HUES48 (cell line): ENCODE data around the gene ADAMTS16.

ENCODE experiments used
- H3K27ac ChIP-seq: one replicate; pipeline ENCODE4 v1.7.0; 2013; ENCODE audit warnings: low read depth, low read length, inconsistent platforms
- H3K27me3 ChIP-seq: 2 replicates; pipeline ENCODE4 v1.6.1; 2013; ENCODE audit warnings: mild to moderate bottlenecking, low read length; ENCODE audit not compliant: control insufficient read depth, insufficient read depth
- H3K36me3 ChIP-seq: 2 replicates; pipeline ENCODE4 v1.6.1; 2013; ENCODE audit warnings: low read length; ENCODE audit not compliant: control insufficient read depth, insufficient read depth
- H3K4me1 ChIP-seq: 2 replicates; pipeline ENCODE4 v1.6.1; 2013; ENCODE audit warnings: mild to moderate bottlenecking, low read length; ENCODE audit not compliant: control insufficient read depth, insufficient read depth
- H3K4me3 ChIP-seq: 2 replicates; pipeline ENCODE4 v1.5.1; 2013; ENCODE audit warnings: mild to moderate bottlenecking, low read depth, low read length
- H3K9ac ChIP-seq: 2 replicates; pipeline ENCODE4 v1.6.1; 2013; ENCODE audit warnings: mild to moderate bottlenecking, low read depth, low read length, moderate library complexity
- H3K9me3 ChIP-seq: 2 replicates; pipeline ENCODE4 v1.6.1; 2013; ENCODE audit warnings: low read length; ENCODE audit not compliant: control insufficient read depth, insufficient read depth

Gene ADAMTS16

DNA sequence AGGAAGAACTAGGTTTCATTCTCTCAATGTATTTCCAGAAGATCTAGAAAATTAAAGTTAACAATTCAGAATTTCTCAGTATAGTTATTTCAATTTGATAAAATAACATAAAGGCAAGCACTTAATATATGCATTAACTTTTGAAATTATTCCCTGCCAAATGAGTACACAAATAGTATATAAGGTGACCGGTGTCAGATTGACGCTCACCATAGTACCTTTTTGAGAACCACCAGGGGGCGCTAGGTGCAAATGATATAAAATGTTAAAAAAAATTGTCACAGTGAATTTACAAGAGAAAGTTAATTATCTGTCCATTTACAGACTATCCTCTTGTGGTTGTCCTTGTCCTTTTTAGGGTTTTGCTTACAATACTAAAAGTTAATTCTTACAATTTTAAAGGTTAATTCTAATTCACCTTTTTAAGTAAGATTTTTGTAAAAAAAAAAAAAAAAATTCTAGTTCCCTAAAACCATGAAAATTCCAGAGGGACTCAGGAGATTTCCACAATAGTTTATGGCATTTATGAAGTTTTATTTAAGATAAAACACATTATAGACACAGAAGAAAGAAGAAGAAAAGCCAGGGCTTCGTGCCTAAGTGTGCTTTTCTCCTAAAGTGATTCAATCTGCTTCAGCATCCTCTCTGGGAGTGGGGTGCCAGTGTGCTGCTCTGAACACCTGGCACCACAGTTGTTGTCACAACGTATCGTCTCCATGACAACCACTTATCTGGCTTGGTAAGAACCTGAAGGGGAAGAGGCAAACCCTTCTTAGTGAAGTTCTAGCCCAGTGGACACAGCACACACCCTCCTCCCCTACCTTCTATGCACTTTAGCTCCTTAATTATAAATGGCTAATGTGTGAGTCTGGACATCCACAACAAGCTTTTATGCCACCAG lies 1.7 kb downstream of the ADAMTS16 start:
- Histone ChIP-seq H3K27ac (no peak overlapping the region), H3K4me1 (peaks cover 6% of the 10 kb centered on the region), H3K9me3 (no peaks in the 10 kb centered on the region), H3K27me3 (peaks cover 21% of the 10 kb centered on the region), H3K36me3 (peaks cover 10% of the 10 kb centered on the region), H3K9ac (no peak overlapping the region), H3K4me3 (peak overlapping the region; percentile 78)

DNA sequence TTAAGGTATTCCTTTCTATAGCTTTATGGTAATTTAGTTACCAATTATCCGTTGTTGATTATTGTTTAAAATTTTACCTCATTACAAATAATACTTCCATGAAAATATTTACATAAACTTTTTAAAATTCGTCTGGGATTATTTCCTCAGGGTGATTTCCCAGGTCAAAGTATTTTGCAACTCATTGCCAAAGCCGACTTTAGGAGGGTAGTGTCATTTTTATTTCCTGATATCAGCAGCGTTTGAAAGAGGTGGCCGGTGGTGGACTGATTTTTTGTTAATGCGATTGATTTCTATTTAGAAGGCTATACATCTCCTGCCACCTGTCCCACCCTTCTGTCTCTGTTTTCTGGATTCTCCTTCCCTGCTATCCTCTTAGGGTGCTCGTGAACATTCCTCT lies 4.3 kb downstream of the ADAMTS16 start:
- Histone ChIP-seq H3K36me3 (peaks cover 24% of the 10 kb centered on the region), H3K9ac (no peak overlapping the region), H3K27me3 (peaks cover 16% of the 10 kb centered on the region), H3K9me3 (no peaks in the 10 kb centered on the region), H3K4me3 (no peak overlapping the region), H3K4me1 (peaks cover 6% of the 10 kb centered on the region), H3K27ac (no peak overlapping the region)

DNA sequence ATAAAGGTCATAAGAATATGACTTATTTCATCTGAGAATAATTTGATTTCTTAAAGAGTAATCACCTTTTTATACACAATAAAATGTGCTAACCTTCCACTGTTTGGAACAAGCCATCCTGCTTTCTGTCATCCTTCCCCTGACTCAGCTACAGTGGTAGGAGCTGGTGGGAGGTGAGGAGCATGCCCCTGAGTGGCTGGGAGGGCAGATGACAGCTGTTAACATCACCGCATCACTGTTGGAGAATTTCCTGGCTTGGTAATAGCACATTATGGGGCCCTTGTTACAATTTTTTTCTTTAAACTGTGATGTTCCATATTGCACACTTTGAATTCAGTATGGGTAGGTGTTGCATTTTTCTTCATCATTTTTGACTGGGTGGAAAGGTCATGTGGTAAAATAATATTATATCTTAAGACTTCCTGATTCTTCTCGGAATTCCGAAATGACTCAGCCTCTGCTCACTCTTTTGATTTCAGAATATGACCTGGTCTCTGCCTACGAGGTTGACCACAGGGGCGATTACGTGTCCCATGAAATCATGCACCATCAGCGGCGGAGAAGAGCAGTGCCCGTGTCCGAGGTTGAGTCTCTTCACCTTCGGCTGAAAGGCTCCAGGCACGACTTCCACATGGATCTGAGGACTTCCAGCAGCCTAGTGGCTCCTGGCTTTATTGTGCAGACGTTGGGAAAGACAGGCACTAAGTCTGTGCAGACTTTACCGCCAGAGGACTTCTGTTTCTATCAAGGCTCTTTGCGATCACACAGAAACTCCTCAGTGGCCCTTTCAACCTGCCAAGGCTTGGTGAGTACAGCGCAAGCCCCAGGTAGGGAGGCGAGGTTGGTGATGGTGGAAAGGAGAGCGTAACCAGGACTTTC lies 5.8 kb downstream of the ADAMTS16 start:
- Histone ChIP-seq H3K9ac (no peak overlapping the region), H3K27ac (no peak overlapping the region), H3K27me3 (peaks cover 6% of the 10 kb centered on the region), H3K4me3 (no peak overlapping the region), H3K9me3 (peaks cover 8% of the 10 kb centered on the region), H3K36me3 (peaks cover 28% of the 10 kb centered on the region), H3K4me1 (peaks cover 6% of the 10 kb centered on the region)

DNA sequence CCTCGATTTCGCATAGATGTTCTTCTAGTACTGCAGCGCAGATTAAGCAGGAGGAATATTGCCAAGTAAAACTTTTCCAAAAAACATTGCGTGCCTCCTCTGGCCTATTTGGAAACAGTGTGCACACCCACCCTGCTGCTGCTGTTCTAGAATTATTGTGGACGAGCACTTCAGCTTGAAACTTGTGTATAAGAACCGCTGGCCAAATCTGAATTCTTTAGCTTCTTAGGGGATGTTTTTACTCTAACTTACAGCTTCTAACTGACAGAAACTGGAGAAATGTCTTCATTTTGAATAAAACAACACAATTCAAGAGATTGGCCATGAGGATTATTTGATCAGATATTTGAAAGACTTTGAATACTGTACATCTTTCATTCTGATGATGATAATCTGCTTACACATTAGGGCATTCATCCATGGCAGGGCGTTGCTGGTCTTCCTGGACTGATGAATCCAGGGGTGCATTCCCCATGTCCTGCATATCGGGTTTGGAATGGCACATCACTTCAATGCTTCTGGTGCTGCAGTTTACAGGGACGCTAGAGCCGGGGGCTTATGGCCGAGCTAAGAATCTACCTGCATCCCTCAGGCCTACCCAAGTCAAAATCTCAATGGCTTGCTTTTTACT lies 6.5 kb downstream of the ADAMTS16 start:
- H3K9ac ChIP-seq = no peak overlapping the region
- H3K4me3 ChIP-seq = no peak overlapping the region
- H3K9me3 ChIP-seq = peaks cover 8% of the 10 kb centered on the region
- H3K27ac ChIP-seq = no peak overlapping the region
- H3K27me3 ChIP-seq = no peaks in the 10 kb centered on the region
- no peaks in the 10 kb centered on the region for H3K4me1 ChIP-seq
- peaks cover 28% of the 10 kb centered on the region for H3K36me3 ChIP-seq

DNA sequence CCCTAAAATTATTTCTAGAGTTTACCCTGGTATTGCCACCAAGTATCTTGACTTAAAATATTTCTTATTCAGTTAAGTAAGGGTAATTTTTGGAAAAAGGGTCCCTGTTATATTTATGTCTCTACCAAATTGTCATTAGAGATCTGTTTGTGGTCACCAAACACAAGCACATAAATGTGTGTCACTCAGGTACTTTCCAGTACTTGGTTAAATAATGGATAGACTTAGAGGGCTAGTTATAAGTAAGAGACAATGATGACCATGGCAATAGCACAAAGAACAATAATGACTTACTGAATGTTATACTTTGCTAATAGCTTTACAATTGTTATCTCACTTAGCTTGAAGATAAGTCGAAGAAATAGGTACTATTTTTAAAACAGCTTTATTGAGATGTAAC lies 9.0 kb downstream of the ADAMTS16 start:
- Histone ChIP-seq H3K9me3 (peaks cover 8% of the 10 kb centered on the region), H3K4me3 (no peak overlapping the region), H3K4me1 (no peaks in the 10 kb centered on the region), H3K27me3 (no peaks in the 10 kb centered on the region), H3K9ac (no peak overlapping the region), H3K27ac (no peak overlapping the region), H3K36me3 (peaks cover 28% of the 10 kb centered on the region)

DNA sequence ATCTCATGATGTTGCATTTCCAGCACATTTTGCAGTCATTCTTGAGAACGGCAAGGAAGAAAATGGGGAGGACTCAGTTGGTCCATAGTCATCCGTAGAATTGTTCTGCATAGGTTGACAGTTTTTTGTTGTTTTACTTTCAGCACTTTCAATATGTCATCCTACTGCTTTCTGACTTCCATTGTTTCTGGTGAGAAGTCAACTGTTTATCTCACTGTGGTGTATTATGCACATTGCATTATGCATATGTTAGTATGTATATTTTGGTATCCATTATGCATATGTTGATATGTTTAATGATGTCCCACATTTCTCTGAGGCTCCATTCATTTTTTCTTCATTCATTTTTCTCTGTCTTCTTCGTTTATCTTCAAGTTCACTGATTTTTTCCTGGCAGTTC lies 10.5 kb downstream of the ADAMTS16 start:
- H3K9me3 ChIP-seq = peaks cover 8% of the 10 kb centered on the region
- H3K36me3 ChIP-seq = peaks cover 28% of the 10 kb centered on the region
- no peaks in the 10 kb centered on the region for H3K4me1 ChIP-seq
- no peak overlapping the region for H3K27ac ChIP-seq
- no peak overlapping the region for H3K9ac ChIP-seq
- no peaks in the 10 kb centered on the region for H3K27me3 ChIP-seq
- H3K4me3 ChIP-seq = no peak overlapping the region

GRCh38 chr5:5154733-5155132 lies 14.6 kb downstream of the ADAMTS16 start:
- Histone ChIP-seq H3K27ac (no peak overlapping the region), H3K9me3 (peaks cover 8% of the 10 kb centered on the region), H3K4me3 (no peak overlapping the region), H3K27me3 (no peaks in the 10 kb centered on the region), H3K36me3 (0 out of 2 replicates have a peak, but pooled peaks cover 4% of the 10 kb centered on the region), H3K4me1 (no peaks in the 10 kb centered on the region; the same call in 1 of the 2 replicates), H3K9ac (no peak overlapping the region)

GRCh38 chr5:5155617-5156016 lies 15.5 kb downstream of the ADAMTS16 start:
- Histone ChIP-seq H3K36me3 (no peaks in the 10 kb centered on the region), H3K9ac (no peak overlapping the region), H3K4me1 (no peaks in the 10 kb centered on the region; the same call in 1 of the 2 replicates), H3K27ac (no peak overlapping the region), H3K27me3 (no peaks in the 10 kb centered on the region), H3K9me3 (peaks cover 2% of the 10 kb centered on the region), H3K4me3 (no peak overlapping the region)

DNA sequence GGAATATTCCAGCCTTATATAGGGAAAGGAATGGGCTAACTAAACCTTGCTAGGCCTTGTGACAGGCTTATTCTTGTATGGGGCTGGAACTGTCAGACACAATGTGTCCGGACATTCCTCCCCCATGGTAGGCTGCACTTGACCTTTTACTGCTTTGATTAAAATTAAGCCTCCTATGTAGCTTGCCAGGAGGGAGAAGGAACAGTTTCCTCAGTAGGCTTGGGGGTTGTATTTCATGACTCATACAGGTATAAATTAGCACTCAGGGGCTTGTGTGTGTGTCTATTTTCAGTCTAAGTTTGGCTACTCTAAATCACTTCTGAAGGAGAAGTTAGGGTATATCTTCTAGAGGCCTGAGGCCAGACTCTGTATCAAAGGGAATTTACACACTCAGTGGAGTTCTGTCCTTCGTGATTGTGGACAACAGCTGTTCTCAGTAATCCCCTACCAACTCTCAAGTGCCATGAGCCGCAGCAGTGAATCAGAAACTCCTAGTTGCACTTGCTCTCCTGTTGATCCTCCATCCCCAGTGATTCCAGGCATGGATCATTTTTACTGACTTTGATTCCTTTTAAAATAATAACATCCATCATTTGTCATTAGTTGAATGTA lies 16.4 kb downstream of the ADAMTS16 start:
- H3K27me3 ChIP-seq = no peaks in the 10 kb centered on the region
- H3K4me1 ChIP-seq = no peaks in the 10 kb centered on the region; the same call in 1 of the 2 replicates
- no peaks in the 10 kb centered on the region for H3K9me3 ChIP-seq
- H3K36me3 ChIP-seq = no peaks in the 10 kb centered on the region
- H3K9ac ChIP-seq = no peak overlapping the region
- H3K27ac ChIP-seq = no peak overlapping the region
- no peak overlapping the region for H3K4me3 ChIP-seq

- H3K9me3 ChIP-seq = no peaks in the 10 kb centered on the region
- H3K27ac ChIP-seq = no peak overlapping the region
- H3K4me1 ChIP-seq = no peaks in the 10 kb centered on the region; the same call in 1 of the 2 replicates
- no peak overlapping the region for H3K4me3 ChIP-seq
- H3K9ac ChIP-seq = no peak overlapping the region
- no peaks in the 10 kb centered on the region for H3K36me3 ChIP-seq
- H3K27me3 ChIP-seq = no peaks in the 10 kb centered on the region
Observed at GRCh38 chr5:5158472-5158895, 18.4 kb downstream of the ADAMTS16 start.
